ENCODE results near the gene STT3B.

The STT3B gene

GRCh38 chr3:31551646-31552045 is 18.9 kb downstream of the STT3B start:
- DNase-seq, result no peak
- Histone ChIP-seq H3K4me3 (ENCODE audit: low read length) (no peak overlapping the region), H3K27me3 (replicated peaks; ENCODE audit: insufficient read depth, low read length) (no peaks in the 10 kb centered on the region), H3K9me3 (replicated peaks; ENCODE audit: insufficient read depth, low read length) (no peaks in the 10 kb centered on the region), H3K9me2 (replicated peaks; ENCODE audit: insufficient read depth, low read length) (no peaks in the 10 kb centered on the region), H3K36me3 (replicated peaks; ENCODE audit: insufficient read depth, low read length) (no peaks in the 10 kb centered on the region), H3K79me2 (ENCODE audit: low read length) (peaks cover 99% of the 10 kb centered on the region), H3K9ac (ENCODE audit: low read length) (no peak overlapping the region), H3K4me2 (ENCODE audit: low read depth, low read length) (no peak overlapping the region), H4K20me1 (ENCODE audit: insufficient read depth, low read length) (peaks cover 90% of the 10 kb centered on the region), H3F3A (ENCODE audit: insufficient read depth, low read length) (no peaks in the 10 kb centered on the region), H3K4me1 (ENCODE audit: low read length) (no peaks in the 10 kb centered on the region), H3K27ac (ENCODE audit: low read length) (no peak overlapping the region), H2AFZ (ENCODE audit: low read length) (no peak overlapping the region)
- TF ChIP-seq CTCF (IDR thresholded peaks at IDR 0.05; ENCODE audit: low read length) (no peak), EZH2 (optimal IDR thresholded peaks at IDR 0.05; ENCODE audit: low read depth, low read length) (no peak), EZH2phosphoT487 (IDR thresholded peaks at IDR 0.05; ENCODE audit: low read length) (no peak)

- Histone ChIP-seq H3K9me3 (replicated peaks; ENCODE audit: insufficient read depth, low read length) (no peaks in the 10 kb centered on the region), H2AFZ (ENCODE audit: low read length) (no peak overlapping the region), H3K79me2 (ENCODE audit: low read length) (peaks cover 99% of the 10 kb centered on the region), H3K9ac (ENCODE audit: low read length) (no peak overlapping the region), H3K9me2 (replicated peaks; ENCODE audit: insufficient read depth, low read length) (no peaks in the 10 kb centered on the region), H3K36me3 (replicated peaks; ENCODE audit: insufficient read depth, low read length) (no peaks in the 10 kb centered on the region), H3K4me3 (ENCODE audit: low read length) (no peak overlapping the region), H3F3A (ENCODE audit: insufficient read depth, low read length) (no peaks in the 10 kb centered on the region), H3K4me2 (ENCODE audit: low read depth, low read length) (no peak overlapping the region), H3K4me1 (ENCODE audit: low read length) (no peaks in the 10 kb centered on the region), H4K20me1 (ENCODE audit: insufficient read depth, low read length) (peaks cover 88% of the 10 kb centered on the region), H3K27ac (ENCODE audit: low read length) (no peak overlapping the region), H3K27me3 (replicated peaks; ENCODE audit: insufficient read depth, low read length) (no peaks in the 10 kb centered on the region)
- TF ChIP-seq EZH2phosphoT487 (IDR thresholded peaks at IDR 0.05; ENCODE audit: low read length) (no peak), CTCF (IDR thresholded peaks at IDR 0.05; ENCODE audit: low read length) (no peak)
- DNase-seq, result no peak
These were observed 19.4 kb downstream of the STT3B start for GRCh38 chr3:31552103-31552502.

- Histone ChIP-seq H4K20me1 (ENCODE audit: insufficient read depth, low read length) (peaks cover 80% of the 10 kb centered on the region), H3K4me3 (ENCODE audit: low read length) (no peak overlapping the region), H3K9me3 (replicated peaks; ENCODE audit: insufficient read depth, low read length) (no peaks in the 10 kb centered on the region), H3F3A (ENCODE audit: insufficient read depth, low read length) (no peaks in the 10 kb centered on the region), H3K9me2 (replicated peaks; ENCODE audit: insufficient read depth, low read length) (no peaks in the 10 kb centered on the region), H3K79me2 (ENCODE audit: low read length) (peaks cover 97% of the 10 kb centered on the region), H3K4me1 (ENCODE audit: low read length) (no peaks in the 10 kb centered on the region), H3K36me3 (replicated peaks; ENCODE audit: insufficient read depth, low read length) (no peaks in the 10 kb centered on the region), H3K4me2 (ENCODE audit: low read depth, low read length) (no peak overlapping the region), H2AFZ (ENCODE audit: low read length) (no peak overlapping the region), H3K27me3 (replicated peaks; ENCODE audit: insufficient read depth, low read length) (no peaks in the 10 kb centered on the region), H3K27ac (ENCODE audit: low read length) (no peak overlapping the region), H3K9ac (ENCODE audit: low read length) (no peak overlapping the region)
- TF ChIP-seq CTCF (IDR thresholded peaks at IDR 0.05; ENCODE audit: low read length) (no peak), EZH2 (optimal IDR thresholded peaks at IDR 0.05; ENCODE audit: low read depth, low read length) (no peak), EZH2phosphoT487 (IDR thresholded peaks at IDR 0.05; ENCODE audit: low read length) (no peak)
- no peak for DNase-seq
These were observed 20.5 kb downstream of the STT3B start for GRCh38 chr3:31553258-31553657.
